ENCODE results near the gene KLHL22.

DNA sequence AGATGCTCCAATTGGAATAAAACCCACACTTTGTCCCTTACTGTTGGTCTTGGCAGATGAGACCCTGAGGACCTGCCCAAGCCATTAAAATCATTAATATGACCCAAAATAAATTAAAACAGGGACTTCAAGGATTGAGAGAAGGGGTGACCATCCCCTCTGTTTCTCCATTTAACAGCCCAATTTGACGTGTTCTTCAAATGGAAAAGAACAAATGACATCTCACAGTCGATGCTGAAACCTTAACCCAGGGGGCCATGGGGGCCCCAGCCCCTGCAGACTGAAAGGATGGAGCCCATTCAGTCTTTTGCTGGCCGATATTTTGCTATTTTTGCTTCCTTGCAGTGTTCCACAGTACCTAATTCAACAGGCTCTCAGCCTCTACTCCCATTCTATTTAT is 81.1 kb downstream of the KLHL22 start:
- TF ChIP-seq, protein P1, sequence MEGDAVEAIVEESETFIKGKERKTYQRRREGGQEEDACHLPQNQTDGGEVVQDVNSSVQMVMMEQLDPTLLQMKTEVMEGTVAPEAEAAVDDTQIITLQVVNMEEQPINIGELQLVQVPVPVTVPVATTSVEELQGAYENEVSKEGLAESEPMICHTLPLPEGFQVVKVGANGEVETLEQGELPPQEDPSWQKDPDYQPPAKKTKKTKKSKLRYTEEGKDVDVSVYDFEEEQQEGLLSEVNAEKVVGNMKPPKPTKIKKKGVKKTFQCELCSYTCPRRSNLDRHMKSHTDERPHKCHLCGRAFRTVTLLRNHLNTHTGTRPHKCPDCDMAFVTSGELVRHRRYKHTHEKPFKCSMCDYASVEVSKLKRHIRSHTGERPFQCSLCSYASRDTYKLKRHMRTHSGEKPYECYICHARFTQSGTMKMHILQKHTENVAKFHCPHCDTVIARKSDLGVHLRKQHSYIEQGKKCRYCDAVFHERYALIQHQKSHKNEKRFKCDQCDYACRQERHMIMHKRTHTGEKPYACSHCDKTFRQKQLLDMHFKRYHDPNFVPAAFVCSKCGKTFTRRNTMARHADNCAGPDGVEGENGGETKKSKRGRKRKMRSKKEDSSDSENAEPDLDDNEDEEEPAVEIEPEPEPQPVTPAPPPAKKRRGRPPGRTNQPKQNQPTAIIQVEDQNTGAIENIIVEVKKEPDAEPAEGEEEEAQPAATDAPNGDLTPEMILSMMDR (conservative IDR thresholded peaks at IDR 0.05; ENCODE audit: low read depth, low read length): no peak
- no peak for TF ChIP-seq EZH2 (IDR thresholded peaks at IDR 0.05; ENCODE audit: borderline replicate concordance, low read depth, low read length, poor library complexity, severe bottlenecking)
